Activated CD8-positive, alpha-beta memory T cell treated with anti-CD3 and anti-CD28 coated beads for 4 hours (primary cell): ENCODE measurements around the gene XPC.
"Not testable (repeated sequence)": the region's sequence is repeated elsewhere in the genome, so short reads cannot be mapped to it uniquely, and the experiment has no call there.

ENCODE experiments used
- DNase-seq, 2 donors: peaks; one replicate each; pipeline ENCODE4 v3.0.0-alpha.2; 2020; ENCODE audit warnings: low read depth in 2 of 2

XPC gene

DNA sequence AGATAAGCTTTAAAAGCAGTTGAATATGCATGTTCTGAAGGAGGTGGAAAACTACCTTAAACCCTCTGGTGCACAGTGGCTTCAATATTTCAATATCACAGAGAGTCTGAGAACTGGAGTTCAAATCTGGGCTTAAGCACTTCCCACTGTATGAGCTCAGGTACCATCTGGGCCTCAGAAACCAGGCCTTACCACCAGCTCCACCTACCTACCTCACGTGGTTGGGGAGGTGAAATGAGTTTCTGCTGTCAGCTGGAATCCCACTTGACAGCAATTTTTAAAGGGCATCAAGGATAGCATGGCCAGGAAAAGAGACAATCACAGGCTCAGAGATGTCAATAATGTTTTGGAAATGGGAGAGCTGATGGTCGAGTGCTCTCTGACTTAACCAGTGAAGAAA is 58.8 kb downstream of the XPC start:
- DNase-seq, result no peak

DNA sequence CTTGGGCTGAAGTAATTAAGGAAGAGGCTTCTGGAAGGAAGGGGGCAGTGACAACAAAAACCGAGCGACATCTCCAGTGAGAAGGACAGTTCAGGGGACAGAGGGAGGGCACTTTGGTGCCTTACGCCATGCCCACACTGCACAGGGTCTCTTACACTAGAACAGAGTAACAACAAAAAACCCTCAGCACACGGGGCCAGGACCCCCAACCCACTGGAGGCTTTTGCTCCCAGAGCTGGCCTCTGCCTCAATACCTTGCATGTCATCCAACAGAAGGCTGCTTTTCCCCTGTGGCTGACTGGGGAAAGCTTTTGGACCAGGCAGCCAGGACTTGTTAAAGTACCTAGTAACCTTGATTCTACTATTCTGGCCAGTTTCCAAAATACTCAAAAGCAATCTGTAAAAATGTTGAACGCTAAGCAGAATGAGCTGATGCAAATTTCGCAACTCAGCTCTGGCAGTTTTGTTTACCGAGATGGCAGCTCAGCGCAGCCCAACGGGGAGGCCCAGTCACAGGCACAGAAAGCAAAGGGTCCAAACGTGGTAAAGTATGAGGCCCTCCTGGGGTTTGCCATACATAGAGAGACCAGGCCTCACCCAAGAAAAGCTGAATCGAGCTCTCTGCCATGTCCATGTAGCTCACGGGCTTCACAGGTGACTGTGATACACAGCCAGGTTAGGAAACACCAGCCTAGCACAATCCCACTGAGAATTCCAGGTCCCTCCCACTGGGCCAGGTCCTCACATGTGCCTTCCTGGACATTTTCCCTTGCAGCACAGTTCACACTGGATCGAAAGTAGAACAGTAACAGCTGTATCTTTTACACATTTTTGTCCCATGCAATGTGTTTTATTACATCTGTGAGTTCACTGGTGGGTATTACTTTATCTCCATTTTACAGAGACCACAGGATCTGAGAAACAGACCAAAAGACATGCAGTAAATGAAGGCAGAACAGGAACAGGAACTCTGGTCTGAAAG is 59.7 kb downstream of the XPC start:
- DNase-seq, result no peak

DNA sequence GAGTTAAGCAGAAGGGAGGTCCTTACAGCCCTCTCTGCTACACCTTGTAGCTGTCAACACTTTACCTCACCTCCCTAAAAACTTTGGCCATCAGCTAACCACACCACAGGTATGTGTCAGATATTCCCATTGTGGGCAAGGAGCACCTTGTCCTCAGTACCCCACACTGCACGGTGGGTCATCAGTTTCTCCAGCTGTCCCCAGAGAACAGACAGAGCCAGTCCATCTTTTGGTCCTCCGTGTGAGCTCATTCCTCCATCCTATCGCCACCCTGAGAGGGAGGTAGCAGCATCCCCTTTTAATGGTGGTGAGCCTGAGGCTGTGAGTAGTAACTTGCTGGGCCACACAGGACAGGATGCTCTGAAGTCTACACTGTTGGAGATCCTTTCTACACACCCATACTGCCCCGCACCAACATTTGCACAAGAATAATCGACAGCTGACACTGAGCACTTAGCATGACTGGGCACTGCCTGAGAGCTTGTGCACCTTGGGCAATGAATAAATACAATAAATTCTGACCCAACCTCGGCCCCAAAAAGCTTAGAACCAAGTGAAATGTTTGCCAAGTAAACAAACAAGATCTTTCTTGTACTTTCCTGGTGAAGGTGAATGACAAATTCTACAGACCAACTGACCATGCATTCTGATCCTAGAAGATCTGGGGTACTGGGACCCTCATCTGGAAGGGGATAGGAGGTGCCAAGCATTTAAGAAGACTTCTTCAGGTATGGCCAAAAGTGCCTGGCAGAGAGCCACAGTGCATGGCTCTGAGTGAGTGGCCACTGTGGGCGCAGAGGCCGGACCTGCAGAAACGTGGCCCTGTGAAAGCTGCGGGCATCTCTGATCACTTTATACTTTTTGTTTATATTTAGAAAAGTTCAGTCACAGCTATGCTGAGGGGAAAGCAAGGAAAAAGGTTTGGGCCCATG is 60.7 kb downstream of the XPC start:
- DNase-seq, result no peak

DNA sequence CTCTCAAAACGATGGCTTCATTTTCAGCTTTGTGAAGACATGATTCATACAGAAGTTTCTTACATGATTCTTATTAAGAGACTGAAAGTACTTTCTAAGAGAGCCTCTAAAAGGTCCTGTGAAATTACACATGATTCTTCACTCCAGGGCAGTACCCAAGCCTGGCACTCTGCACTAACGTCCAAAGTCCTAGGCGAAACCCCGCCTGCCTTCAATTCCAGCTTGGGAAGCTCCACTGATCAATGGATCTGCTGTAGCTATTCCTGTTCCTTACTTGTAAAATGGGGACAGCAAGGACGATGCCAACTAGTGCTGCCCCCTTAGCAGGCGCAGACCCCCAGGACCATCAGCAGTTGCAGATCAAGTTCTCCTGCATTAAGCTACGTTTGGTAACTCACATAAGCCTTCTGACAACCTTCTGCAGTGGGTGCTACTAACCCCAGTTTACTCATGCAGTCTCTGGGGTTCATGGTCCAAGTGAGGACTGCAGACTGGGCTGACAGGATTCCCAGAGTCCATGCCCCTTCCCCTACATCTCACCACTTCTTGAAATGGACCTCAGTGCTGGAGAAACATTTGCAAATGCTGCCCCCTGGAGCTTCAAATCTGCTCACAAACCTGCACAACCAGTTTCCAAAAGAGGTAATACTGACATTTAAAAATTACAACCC is 64.3 kb downstream of the XPC start:
- DNase-seq, result no peak

DNA sequence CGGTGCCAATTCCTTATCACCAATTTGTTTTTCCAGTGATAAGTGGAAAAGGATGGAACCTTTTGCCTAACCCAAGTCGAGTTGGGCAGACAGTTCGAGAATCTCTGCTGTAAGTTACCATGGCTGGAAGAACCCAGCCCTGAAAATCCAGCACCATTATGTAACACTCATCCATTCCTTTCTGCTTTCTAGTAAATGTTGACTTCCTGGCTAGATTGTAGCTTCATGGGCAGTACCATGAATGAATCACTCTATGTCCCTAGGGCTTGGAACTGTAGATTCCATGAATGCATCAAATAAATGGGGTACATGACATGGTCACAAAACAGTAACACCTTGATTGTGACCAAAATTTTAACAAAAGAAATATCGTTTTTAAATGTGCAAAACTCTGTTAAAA is 67.7 kb downstream of the XPC start:
- DNase-seq, result no peak

DNA sequence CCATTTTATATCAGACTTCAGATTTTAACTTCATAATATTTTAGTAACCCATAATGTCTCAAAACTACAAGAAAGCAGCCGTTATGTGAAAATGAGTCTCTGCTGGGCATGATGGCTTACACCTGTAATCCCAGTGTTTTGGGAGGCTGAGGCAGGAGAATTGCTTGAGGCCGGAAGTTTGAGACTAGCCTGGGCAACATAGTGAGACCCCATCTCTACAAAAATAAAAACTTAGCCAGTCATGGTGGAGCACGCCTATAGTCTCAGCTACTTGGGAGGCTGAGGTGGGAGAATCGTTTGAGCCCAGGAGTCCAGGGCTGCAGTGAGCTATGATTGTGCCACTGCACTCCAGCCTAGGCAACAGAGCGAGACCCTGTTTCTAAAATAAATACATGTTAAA is 68.6 kb downstream of the XPC start:
- not testable (repeated sequence) for DNase-seq

DNA sequence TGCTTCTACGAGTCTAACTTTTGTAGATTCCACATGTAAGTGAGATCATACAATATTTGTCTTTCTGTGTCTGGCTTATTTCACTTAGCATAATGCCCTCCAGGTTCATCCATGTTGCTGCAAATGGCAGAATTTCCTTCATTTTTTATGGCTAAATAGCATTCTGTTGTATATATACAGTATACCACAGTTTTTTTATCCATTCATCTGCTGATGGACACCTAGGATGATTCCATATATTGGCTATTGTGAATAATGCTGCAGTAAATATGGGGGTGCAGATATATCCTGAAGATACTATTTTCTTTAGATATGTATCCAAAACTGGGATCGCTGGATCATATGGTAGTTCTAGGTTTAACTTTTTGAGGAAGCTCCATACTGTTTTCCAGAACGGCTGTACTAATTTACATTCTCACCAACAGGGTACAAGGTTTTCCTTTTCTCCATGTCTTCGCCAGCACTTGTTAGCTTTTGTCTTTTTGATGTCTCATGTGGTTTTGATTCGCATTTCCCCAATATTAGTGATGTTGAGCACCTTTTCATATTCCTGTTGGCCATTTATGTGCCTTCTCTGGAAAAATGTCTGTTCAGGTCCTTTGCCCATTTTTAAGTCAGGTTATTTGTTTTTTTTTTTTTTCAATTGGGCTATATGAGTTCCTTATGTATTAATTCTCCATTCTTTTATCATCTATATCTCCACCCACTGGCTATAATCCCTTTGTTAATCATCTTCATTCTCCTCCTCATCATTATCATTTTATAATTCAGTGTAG is 80.6 kb downstream of the XPC start:
- no peak for DNase-seq

DNA sequence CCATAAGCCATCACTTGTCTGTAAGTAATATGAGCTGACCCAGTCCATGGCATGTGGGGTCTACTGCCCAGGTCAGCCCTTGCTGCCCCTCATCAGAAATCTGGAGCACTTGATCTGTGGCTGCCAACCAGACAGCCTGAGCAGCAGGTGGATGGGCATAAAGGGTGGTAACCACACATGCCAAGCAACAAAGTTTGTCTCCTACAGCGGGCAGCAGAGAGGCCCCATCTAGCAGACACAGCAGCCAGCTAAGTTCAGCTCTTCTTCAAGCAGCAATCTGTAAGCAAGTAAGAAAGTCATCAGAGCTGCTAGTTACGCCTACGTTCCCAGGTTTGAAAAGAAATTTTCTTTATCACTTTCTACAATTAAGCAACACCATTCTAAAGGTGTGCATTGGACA is 81.7 kb downstream of the XPC start:
- no peak for DNase-seq
